Stimulated activated CD4-positive, alpha-beta T cell treated with anti-CD3 and anti-CD28 coated beads, Interleukin-1b, Interleukin-23, amount 100 ng/mL, for 1 hour (primary cell): ENCODE data around the gene DLGAP4.
"Not testable (repeated sequence)": the region's sequence is repeated elsewhere in the genome, so short reads cannot be mapped to it uniquely, and the experiment has no call there.

ENCODE experiments used
- DNase-seq, 2 donors: peaks; one replicate each; pipeline ENCODE4 v3.0.0-alpha.2; 2020; ENCODE audit warnings: low read depth in 2 of 2

The DLGAP4 gene

GRCh38 chr20:36563374-36563773, 257.2 kb downstream of the DLGAP4 start:
- DNase-seq = no peak

GRCh38 chr20:36564078-36564725, 258.1 kb downstream of the DLGAP4 start:
- DNase-seq = not testable (repeated sequence)

- DNase-seq = not testable (repeated sequence)
Observed at GRCh38 chr20:36564726-36565121, 258.6 kb downstream of the DLGAP4 start.

- no peak for DNase-seq
Observed at GRCh38 chr20:36565520-36565919, 259.4 kb downstream of the DLGAP4 start.

GRCh38 chr20:36569847-36570429, 263.8 kb downstream of the DLGAP4 start:
- no peak for DNase-seq

GRCh38 chr20:36571564-36572504, 265.7 kb downstream of the DLGAP4 start:
- no peak for DNase-seq

GRCh38 chr20:36572701-36573102, 266.6 kb downstream of the DLGAP4 start:
- DNase-seq = peak; percentile 28 to 54

GRCh38 chr20:36573103-36573797, 267.1 kb downstream of the DLGAP4 start, which contains the start of gene TGIF2:
TGIF2 (plus strand) TSS chr20:36573597; CDS start chr20:36578775, 5,178 bp downstream.
- peak; percentile 78 to 80 for DNase-seq

- DNase-seq = no peak
Observed at GRCh38 chr20:36573798-36574365, 267.7 kb downstream of the DLGAP4 start.

- DNase-seq = no peak
Observed at GRCh38 chr20:36574366-36575135, 268.4 kb downstream of the DLGAP4 start.

- DNase-seq = no peak
Observed at GRCh38 chr20:36576081-36576445, 269.9 kb downstream of the DLGAP4 start.
